WTC11 (cell line): ENCODE data around the gene SLC7A10.
"Not testable (repeated sequence)": the region's sequence is repeated elsewhere in the genome, so short reads cannot be mapped to it uniquely, and the experiment has no call there.

ENCODE experiments used
- AFF4 ChIP-seq: sonication (generic); formaldehyde crosslinking; IDR thresholded peaks from 2 replicates; pipeline ENCODE4 v1.8.1; 2023; ENCODE audit warnings: mild to moderate bottlenecking, missing genetic modification reagents, borderline replicate concordance
- ATF2 ChIP-seq: sonication (generic); formaldehyde crosslinking; IDR thresholded peaks from 2 replicates; pipeline ENCODE4 v1.8.1; 2022; ENCODE audit warnings: low read depth, missing genetic modification reagents, borderline replicate concordance
- CBFB ChIP-seq: sonication (generic); formaldehyde crosslinking; IDR thresholded peaks from 2 replicates; pipeline ENCODE4 v1.8.1; 2022; ENCODE audit warnings: mild to moderate bottlenecking, low read depth, missing genetic modification reagents
- CREB1 ChIP-seq: sonication (generic); formaldehyde crosslinking; IDR thresholded peaks from 2 replicates; pipeline ENCODE4 v1.8.0; 2023; ENCODE audit warnings: mild to moderate bottlenecking, missing genetic modification reagents
- CTCF ChIP-seq: fragments of 200-600 bp; IDR thresholded peaks from 2 replicates; pipeline ENCODE4 v1.8.0; 2022; ENCODE audit warnings: antibody characterized with exemption
- ESRRA ChIP-seq: sonication (generic); formaldehyde crosslinking; IDR thresholded peaks from 2 replicates; pipeline ENCODE4 v1.8.1; 2022; ENCODE audit warnings: mild to moderate bottlenecking, missing genetic modification reagents, borderline replicate concordance
- FOXP1 ChIP-seq: sonication (generic); formaldehyde crosslinking; IDR thresholded peaks from 2 replicates; pipeline ENCODE4 v1.8.0; 2022; ENCODE audit warnings: missing genetic modification reagents, mild to moderate bottlenecking, moderate library complexity, borderline replicate concordance
- FOXP4 ChIP-seq: sonication (generic); formaldehyde crosslinking; IDR thresholded peaks from 2 replicates; pipeline ENCODE4 v1.8.0; 2022; ENCODE audit warnings: mild to moderate bottlenecking, missing genetic modification reagents
- MAX ChIP-seq: sonication (generic); formaldehyde crosslinking; IDR thresholded peaks from 2 replicates; pipeline ENCODE4 v1.8.0; 2022; ENCODE audit warnings: mild to moderate bottlenecking, missing genetic modification reagents
- NR1H2 ChIP-seq: sonication (generic); formaldehyde crosslinking; IDR thresholded peaks from 2 replicates; pipeline ENCODE4 v1.9.0; 2021; ENCODE audit warnings: mild to moderate bottlenecking, moderate library complexity, missing genetic modification reagents
- OVOL2 ChIP-seq: fragments of 250-450 bp; sonication (Bioruptor Pico); IDR thresholded peaks from 2 replicates; pipeline ENCODE4 v1.9.0; 2021; ENCODE audit warnings: mild to moderate bottlenecking, borderline replicate concordance
- SMAD4 ChIP-seq: sonication (generic); formaldehyde crosslinking; IDR thresholded peaks from 2 replicates; pipeline ENCODE4 v1.8.0; 2022; ENCODE audit warnings: mild to moderate bottlenecking, missing genetic modification reagents
- SP1 ChIP-seq: sonication (generic); formaldehyde crosslinking; conservative IDR thresholded peaks from 2 replicates; pipeline ENCODE4 v1.8.1; 2022; ENCODE audit warnings: missing genetic modification reagents
- ZBTB21 ChIP-seq: sonication (generic); formaldehyde crosslinking; IDR thresholded peaks from 2 replicates; pipeline ENCODE4 v1.8.1; 2023; ENCODE audit warnings: mild to moderate bottlenecking, missing genetic modification reagents, borderline replicate concordance

- not testable (repeated sequence) for TF ChIP-seq CTCF; SP1; ATF2 (CRISPR knock-in tag); OVOL2 (CRISPR knock-in tag); NR1H2; ZBTB21 (CRISPR knock-in tag); MAX; CREB1; FOXP1 (CRISPR knock-in tag); AFF4 (CRISPR knock-in tag); ESRRA (CRISPR knock-in tag); CBFB (CRISPR knock-in tag); FOXP4; SMAD4
Measured at GRCh38 chr19:33191092-33191491, 34.6 kb downstream of the SLC7A10 start.
